B cell (primary cell): Measurements from ENCODE around the gene MORN1.

ENCODE experiments used
- EZH2 ChIP-seq: IDR thresholded peaks from 2 replicates; pipeline ENCODE4 v1.6.1; 2012; ENCODE audit warnings: borderline replicate concordance, low read depth, mild to moderate bottlenecking, moderate library complexity, low read length; ENCODE audit not compliant: insufficient read depth, poor library complexity, severe bottlenecking
- TF ChIP-seq, protein P1 (sequence below): fragments of 200-600 bp; IDR thresholded peaks from one replicate; pipeline ENCODE4 v1.8.0; 2022; ENCODE audit warnings: antibody characterized with exemption, mild to moderate bottlenecking

DNA sequence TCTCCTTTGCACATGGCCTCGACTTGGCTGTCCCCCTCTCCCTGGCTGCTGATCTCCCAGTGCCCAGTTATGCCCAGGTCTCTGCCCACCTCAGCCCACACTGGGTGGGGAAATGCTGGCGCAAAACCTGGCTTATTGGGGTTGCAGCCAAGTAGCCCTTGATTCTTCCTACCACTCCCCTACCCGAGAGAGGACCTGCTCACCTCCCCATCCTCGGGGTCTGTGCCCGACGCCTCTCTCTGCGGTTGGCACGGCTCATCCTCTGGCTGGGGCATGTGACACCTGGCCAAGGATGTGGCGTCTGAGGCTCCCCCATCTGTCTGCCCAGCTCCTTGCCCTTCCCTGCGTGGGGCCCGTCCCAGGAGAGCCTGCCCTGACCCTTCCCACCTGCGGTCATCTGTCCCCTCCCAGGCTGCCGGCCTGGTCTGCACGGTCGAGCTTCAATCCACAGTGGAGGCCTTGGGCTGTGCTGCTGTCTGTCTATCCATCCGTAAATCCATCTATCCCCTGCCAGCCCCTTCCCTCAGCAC is 27.5 kb upstream of the MORN1 start:
- TF ChIP-seq, protein P1, sequence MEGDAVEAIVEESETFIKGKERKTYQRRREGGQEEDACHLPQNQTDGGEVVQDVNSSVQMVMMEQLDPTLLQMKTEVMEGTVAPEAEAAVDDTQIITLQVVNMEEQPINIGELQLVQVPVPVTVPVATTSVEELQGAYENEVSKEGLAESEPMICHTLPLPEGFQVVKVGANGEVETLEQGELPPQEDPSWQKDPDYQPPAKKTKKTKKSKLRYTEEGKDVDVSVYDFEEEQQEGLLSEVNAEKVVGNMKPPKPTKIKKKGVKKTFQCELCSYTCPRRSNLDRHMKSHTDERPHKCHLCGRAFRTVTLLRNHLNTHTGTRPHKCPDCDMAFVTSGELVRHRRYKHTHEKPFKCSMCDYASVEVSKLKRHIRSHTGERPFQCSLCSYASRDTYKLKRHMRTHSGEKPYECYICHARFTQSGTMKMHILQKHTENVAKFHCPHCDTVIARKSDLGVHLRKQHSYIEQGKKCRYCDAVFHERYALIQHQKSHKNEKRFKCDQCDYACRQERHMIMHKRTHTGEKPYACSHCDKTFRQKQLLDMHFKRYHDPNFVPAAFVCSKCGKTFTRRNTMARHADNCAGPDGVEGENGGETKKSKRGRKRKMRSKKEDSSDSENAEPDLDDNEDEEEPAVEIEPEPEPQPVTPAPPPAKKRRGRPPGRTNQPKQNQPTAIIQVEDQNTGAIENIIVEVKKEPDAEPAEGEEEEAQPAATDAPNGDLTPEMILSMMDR = no peak
- no peak for TF ChIP-seq EZH2
